Measurements from ENCODE around the gene BTBD6. TPM values are rescaled to one million over a fixed set of nuclear protein-coding genes. Genes with fewer than 3 reads are reported as not detected.
"Not testable (repeated sequence)": the region's sequence is repeated elsewhere in the genome, so short reads cannot be mapped to it uniquely, and the experiment has no call there.

Gene BTBD6
- total RNA-seq, 4 donors from 2014 or later: 52.2 to 69.6 (median 64.4) TPM

DNA sequence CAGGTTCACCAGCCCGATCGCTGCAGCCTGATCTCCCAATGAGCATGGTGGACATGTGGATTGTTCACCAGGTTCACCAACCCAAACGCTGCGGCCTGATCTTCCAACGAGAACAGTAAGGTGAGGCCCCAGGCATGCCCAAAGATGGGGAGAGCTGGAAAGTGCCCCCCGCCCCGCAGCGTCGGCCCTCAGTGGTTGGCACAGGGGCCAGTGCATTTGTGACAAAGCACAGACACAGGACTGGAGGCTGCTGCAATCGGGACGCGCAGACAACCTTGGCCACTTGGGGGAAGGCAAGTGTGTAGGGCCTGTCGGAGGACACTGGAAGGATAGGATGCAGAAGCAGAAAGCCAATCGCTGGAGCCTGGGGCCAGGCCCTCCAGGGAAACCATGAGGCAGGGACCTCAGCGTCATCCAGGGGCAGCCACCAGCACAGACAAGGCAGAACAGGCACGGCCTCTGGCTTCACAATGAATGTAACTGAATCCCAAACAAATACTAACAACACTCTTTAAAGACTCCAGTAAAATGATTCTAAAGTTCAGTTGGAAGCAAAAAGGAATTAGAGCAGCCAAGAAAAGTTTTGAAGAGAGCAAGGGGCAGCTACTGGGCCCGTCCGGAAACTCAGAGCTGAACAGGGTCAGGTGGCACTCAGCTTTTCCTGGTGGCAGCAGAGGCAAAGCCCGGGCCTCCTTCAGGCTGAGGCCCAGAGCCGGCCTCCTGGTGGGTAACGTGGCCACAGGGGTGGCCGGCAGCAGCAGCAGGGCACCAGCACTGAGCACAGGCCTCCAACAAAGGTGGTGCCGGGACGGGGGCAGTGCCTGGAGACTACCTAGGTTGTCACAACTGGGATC, 39.1 kb downstream of the BTBD6 start:
- DNase-seq: no peak
- intact Hi-C loops (cut with DNase I; ENCODE audit: low total_unique reads) (no loop called here), in situ Hi-C loops (cut with MboI; ENCODE audit: low pct_ligation_motif_present in 1 of 4, low pct_unique_long_range_greater_than_20kb in 1 of 4, low sequenced_read_pairs in 3 of 4) (loop anchor here in 1 of 4 donors (25.0 kb wide), 1 partner anchor 200 kb away; no protein-coding TSS in a partner anchor)
- Histone ChIP-seq H3K36me3 (no peaks in the 10 kb centered on the region), H3K4me1 (no peaks in the 10 kb centered on the region), H3K27me3 (no peaks in the 10 kb centered on the region), H3K9me3 (no peaks in the 10 kb centered on the region), H3K27ac (no peak overlapping the region), H3K4me3 (no peak overlapping the region)
- no peak for TF ChIP-seq POLR2AphosphoS5 (IDR thresholded peaks at IDR 0.05)
- TF ChIP-seq EP300 (IDR thresholded peaks at IDR 0.05; ENCODE audit: low read depth): no peak
- TF ChIP-seq, protein P1, sequence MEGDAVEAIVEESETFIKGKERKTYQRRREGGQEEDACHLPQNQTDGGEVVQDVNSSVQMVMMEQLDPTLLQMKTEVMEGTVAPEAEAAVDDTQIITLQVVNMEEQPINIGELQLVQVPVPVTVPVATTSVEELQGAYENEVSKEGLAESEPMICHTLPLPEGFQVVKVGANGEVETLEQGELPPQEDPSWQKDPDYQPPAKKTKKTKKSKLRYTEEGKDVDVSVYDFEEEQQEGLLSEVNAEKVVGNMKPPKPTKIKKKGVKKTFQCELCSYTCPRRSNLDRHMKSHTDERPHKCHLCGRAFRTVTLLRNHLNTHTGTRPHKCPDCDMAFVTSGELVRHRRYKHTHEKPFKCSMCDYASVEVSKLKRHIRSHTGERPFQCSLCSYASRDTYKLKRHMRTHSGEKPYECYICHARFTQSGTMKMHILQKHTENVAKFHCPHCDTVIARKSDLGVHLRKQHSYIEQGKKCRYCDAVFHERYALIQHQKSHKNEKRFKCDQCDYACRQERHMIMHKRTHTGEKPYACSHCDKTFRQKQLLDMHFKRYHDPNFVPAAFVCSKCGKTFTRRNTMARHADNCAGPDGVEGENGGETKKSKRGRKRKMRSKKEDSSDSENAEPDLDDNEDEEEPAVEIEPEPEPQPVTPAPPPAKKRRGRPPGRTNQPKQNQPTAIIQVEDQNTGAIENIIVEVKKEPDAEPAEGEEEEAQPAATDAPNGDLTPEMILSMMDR (IDR thresholded peaks at IDR 0.05): no peak
- TF ChIP-seq POLR2A (IDR thresholded peaks at IDR 0.05): no peak
- WGBS, 2 donors (ENCODE audit: low coverage in 1 of 2): 79 to 83% methylated on average over 4 to 24 of the region's 24 CpGs

DNA sequence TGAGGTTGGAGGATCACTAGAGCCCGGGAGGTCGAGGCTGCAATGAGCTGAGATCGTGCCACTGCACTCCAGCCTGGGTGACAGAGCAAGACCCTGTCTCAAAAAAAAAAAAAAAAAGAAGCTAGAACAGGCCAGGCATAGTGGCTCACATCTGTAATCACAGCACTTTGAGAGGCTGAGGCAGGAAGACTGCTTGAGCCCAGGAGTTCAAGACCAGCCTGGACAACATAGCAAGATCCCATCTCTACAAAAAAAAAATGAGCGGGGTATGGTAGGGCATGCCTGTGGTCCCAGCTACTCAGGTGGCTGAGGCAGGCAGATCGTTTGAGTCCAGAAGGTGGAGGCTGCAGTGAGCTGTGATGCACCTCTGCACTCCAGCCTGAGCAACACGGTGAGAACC, 40.6 kb downstream of the BTBD6 start:
- DNase-seq; H3K27me3 ChIP-seq; H3K27ac ChIP-seq; H3K4me3 ChIP-seq; H3K36me3 ChIP-seq; intact Hi-C loops (cut with DNase I; ENCODE audit: low total_unique reads); H3K9me3 ChIP-seq: not testable (repeated sequence)
- WGBS, 2 donors (ENCODE audit: low coverage in 1 of 2): 87% methylated on average over 5 to 6 of the region's 6 CpGs
- in situ Hi-C loops (cut with MboI; ENCODE audit: low pct_ligation_motif_present in 1 of 4, low pct_unique_long_range_greater_than_20kb in 1 of 4, low sequenced_read_pairs in 3 of 4): loop anchor here in 1 of 4 donors (25.0 kb wide), 1 partner anchor 202 kb away; no protein-coding TSS in a partner anchor
- H3K4me1 ChIP-seq: peaks cover under 1 to 10% (median 3%) of the 10 kb centered on the region in 4 donors

- Histone ChIP-seq H3K27ac (no peak overlapping the region), H3K27me3 (no peaks in the 10 kb centered on the region), H3K36me3 (no peaks in the 10 kb centered on the region), H3K4me1 (peaks cover 5 to 18% (median 8%) of the 10 kb centered on the region in 4 donors), H3K4me3 (no peak overlapping the region), H3K9me3 (no peaks in the 10 kb centered on the region)
- TF ChIP-seq POLR2AphosphoS5 (IDR thresholded peaks at IDR 0.05) (no peak), EP300 (IDR thresholded peaks at IDR 0.05; ENCODE audit: low read depth) (no peak), POLR2A (IDR thresholded peaks at IDR 0.05) (no peak)
- TF ChIP-seq, protein P1 (IDR thresholded peaks at IDR 0.05): no peak
- intact Hi-C loops (cut with DNase I; ENCODE audit: low total_unique reads): no loop called here
- WGBS, 2 donors (ENCODE audit: low coverage in 1 of 2): 85 to 100% methylated on average over 3 to 13 of the region's 13 CpGs
- DNase-seq: no peak
- in situ Hi-C loops (cut with MboI; ENCODE audit: low pct_ligation_motif_present in 1 of 4, low pct_unique_long_range_greater_than_20kb in 1 of 4, low sequenced_read_pairs in 3 of 4): loop anchor here in 1 of 4 donors (25.0 kb wide), 1 partner anchor 203 kb away; no protein-coding TSS in a partner anchor
Observed at GRCh38 chr14:105290621-105291346, 42.5 kb downstream of the BTBD6 start.

DNA sequence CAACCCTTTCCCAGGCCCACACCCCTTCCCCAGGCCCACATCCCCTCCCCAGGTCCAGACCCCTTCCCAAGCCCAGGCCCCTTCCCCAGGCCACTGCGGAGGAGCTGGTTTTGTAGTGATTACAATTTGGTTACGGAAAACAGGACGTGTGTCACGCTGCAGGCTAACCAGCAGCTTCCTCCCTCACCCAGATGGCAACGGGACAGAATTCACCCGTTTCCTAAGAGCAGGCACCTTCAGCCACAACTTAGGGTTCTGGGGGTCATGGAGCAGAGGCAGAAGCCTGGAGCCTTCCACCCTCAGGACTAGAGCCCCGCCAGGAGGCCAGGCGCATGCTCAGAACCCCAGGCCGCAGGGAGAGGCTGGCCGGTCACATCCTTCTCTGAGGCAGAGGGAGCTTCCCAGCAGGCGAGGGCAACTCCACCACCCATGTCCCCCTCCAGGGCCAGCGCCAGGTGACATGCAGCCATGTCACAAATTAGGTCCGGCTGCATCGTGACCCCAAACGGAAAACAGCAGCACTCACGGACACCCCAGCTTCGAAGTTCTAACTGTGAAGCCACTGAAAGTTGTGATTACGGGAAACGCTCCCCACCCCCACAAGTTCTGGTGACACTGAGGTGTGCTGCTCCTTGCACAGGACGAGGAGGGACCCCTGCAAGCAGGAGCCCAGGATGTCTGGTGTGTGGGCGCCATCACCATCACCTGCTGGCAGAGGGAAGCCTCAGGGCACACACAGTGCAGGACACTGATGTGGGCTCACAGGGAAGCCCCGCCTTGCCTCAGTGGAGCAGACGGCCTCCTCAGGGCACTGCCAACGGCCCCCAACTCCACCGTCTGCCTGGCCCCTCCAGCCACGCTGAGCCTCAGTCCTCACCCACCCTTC, 44.7 kb downstream of the BTBD6 start:
- H3K4me3 ChIP-seq: no peak overlapping the region
- H3K4me1 ChIP-seq: peaks cover 5 to 18% (median 8%) of the 10 kb centered on the region in 4 donors
- H3K27ac ChIP-seq: no peak overlapping the region
- in situ Hi-C loops (cut with MboI; ENCODE audit: low pct_ligation_motif_present in 1 of 4, low pct_unique_long_range_greater_than_20kb in 1 of 4, low sequenced_read_pairs in 3 of 4) (loop anchor here in 1 of 4 donors (25.0 kb wide), 1 partner anchor 206 kb away; no protein-coding TSS in a partner anchor), intact Hi-C loops (cut with DNase I; ENCODE audit: low total_unique reads) (no loop called here)
- no peaks in the 10 kb centered on the region for H3K36me3 ChIP-seq
- H3K27me3 ChIP-seq: no peaks in the 10 kb centered on the region
- TF ChIP-seq POLR2A (IDR thresholded peaks at IDR 0.05) (no peak), EP300 (IDR thresholded peaks at IDR 0.05; ENCODE audit: low read depth) (no peak), POLR2AphosphoS5 (IDR thresholded peaks at IDR 0.05) (no peak)
- TF ChIP-seq, protein P1 (IDR thresholded peaks at IDR 0.05): no peak
- no peaks in the 10 kb centered on the region for H3K9me3 ChIP-seq
- no peak for DNase-seq
- 76% methylated on average over 25 of the region's 26 CpGs; no CpG with 5 or more reads in 1 of the 2 donors for WGBS, 2 donors (ENCODE audit: low coverage in 1 of 2)

All from transverse colon (tissue), 4 donors.